ENCODE results near the gene NKTR.

NKTR gene

DNA sequence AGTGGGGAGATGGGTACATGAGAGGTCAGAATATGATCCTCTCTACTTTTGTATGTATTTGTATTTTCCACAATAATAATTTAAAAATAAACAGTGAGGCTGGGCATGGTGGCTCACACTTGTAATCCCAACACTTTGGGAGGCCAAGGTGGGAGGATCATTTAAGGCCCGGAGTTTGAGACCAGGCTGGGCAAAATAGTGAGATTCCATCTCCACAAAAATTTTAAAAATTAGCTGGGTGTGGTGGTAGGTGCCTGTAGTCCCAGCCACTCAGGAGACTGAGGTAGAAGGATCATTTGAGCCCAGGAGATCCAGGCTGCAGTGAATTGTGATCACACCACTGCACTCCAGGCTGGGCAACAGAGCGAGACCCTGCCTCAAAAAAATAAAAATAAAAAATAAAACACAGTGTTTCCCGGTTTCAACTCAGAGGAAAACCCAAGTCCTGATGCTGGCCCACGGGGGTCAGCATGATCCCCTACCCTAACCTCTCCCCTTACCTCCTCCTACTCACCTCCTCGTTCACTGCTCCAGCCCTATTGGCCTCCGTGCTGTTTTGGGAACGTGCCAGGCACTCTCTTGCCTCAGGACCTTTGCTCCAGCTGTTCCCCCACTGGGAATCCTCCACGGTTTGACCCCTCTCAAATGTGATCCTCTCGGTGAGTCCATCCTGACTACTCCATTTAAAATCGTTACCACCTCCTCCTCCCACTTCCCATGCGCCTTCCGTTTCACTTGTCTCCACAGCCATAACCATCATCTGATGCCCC, 82.0 kb downstream of the NKTR start:
- no peak overlapping the region for H3K4me3 ChIP-seq (ENCODE audit: low read length)
- no peak for DNase-seq (ENCODE audit: low read depth)
- TF ChIP-seq, protein P1, sequence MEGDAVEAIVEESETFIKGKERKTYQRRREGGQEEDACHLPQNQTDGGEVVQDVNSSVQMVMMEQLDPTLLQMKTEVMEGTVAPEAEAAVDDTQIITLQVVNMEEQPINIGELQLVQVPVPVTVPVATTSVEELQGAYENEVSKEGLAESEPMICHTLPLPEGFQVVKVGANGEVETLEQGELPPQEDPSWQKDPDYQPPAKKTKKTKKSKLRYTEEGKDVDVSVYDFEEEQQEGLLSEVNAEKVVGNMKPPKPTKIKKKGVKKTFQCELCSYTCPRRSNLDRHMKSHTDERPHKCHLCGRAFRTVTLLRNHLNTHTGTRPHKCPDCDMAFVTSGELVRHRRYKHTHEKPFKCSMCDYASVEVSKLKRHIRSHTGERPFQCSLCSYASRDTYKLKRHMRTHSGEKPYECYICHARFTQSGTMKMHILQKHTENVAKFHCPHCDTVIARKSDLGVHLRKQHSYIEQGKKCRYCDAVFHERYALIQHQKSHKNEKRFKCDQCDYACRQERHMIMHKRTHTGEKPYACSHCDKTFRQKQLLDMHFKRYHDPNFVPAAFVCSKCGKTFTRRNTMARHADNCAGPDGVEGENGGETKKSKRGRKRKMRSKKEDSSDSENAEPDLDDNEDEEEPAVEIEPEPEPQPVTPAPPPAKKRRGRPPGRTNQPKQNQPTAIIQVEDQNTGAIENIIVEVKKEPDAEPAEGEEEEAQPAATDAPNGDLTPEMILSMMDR (conservative IDR thresholded peaks at IDR 0.05; ENCODE audit: low read depth, low read length): no peak

DNA sequence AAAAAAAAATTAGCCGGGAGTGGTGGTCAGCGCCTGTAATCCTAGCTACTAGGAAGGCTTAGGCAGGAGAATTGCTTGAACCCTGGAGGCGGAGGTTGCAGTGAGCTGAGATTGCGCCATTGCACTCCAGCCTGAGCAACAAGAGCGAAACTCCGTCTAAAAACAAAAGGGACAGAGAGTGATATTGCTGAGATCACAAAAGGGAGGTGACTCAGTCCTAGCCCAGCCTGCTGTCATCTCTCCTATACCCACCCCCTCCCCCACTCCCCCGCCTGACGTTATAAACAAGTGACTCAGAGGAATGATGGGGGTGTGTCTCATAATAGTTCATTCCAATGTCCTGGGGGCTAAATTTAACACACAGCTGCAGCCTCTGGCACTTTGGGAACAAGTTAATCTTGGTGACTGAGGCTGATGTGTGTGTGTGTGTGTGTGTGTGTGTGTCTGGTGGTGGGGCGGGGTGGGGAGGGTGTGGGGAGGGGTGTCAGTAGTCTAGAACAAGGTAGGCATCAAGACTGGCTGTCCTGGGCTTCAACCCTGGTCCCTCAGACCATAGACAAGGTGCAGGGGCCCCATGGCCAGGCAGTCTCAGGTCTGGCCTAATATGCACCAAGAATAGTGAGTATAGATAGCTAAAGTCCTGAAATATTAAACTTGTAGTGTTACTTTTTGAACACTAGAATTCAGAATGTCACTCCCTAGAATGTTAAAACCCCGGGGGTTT, 83.6 kb downstream of the NKTR start:
- peak; percentile 84 for DNase-seq (ENCODE audit: low read depth)
- TF ChIP-seq, protein P1 (conservative IDR thresholded peaks at IDR 0.05; ENCODE audit: low read depth, low read length): no peak
- no peak overlapping the region for H3K4me3 ChIP-seq (ENCODE audit: low read length)

- no peak overlapping the region for H3K4me3 ChIP-seq (ENCODE audit: low read length)
- TF ChIP-seq, protein P1 (conservative IDR thresholded peaks at IDR 0.05; ENCODE audit: low read depth, low read length): no peak
- no peak for DNase-seq (ENCODE audit: low read depth)
Observed at GRCh38 chr3:42684632-42685362, 84.3 kb downstream of the NKTR start.

- no peak for DNase-seq (ENCODE audit: low read depth)
- H3K4me3 ChIP-seq (ENCODE audit: low read length): no peak within 1 kb of the TSS
- TF ChIP-seq, protein P1 (conservative IDR thresholded peaks at IDR 0.05; ENCODE audit: low read depth, low read length): no peak
Observed at GRCh38 chr3:42685363-42685881, 84.9 kb downstream of the NKTR start, which contains the start of gene KLHL40. TSS of gene KLHL40 (plus strand) at chr3:42685537. CDS start at chr3:42685619, 82 bp downstream.

DNA sequence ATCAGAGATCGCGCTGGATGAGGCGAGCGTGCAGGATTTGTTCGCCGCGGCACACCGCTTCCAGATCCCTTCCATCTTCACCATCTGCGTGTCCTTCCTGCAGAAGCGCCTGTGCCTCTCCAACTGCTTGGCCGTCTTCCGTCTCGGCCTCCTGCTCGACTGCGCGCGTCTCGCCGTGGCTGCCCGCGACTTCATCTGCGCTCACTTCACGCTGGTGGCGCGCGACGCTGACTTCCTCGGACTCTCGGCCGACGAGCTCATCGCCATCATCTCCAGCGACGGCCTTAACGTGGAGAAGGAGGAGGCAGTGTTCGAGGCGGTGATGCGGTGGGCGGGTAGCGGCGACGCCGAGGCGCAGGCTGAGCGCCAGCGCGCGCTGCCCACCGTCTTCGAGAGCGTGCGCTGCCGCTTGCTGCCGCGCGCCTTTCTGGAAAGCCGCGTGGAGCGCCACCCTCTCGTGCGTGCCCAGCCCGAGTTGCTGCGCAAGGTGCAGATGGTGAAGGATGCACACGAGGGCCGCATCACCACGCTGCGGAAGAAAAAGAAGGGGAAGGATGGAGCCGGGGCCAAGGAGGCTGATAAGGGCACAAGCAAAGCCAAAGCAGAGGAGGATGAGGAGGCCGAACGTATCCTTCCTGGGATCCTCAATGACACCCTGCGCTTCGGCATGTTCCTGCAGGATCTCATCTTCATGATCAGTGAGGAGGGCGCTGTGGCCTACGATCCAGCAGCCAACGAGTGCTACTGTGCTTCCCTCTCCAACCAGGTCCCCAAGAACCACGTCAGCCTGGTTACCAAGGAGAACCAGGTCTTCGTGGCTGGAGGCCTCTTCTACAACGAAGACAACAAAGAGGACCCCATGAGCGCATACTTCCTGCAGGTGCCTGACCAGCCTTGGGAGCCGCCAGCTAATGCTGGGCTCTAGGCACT, 85.7 kb downstream of the NKTR start:
- no peak for DNase-seq (ENCODE audit: low read depth)
- TF ChIP-seq, protein P1 (conservative IDR thresholded peaks at IDR 0.05; ENCODE audit: low read depth, low read length): no peak
- no peak overlapping the region for H3K4me3 ChIP-seq (ENCODE audit: low read length)

Measured in retinal pigment epithelial cell (primary cell).